K562 (cell line): ENCODE results near the gene KDM2A. TPM values are rescaled to one million over a fixed set of nuclear protein-coding genes. Genes with fewer than 3 reads are reported as not detected.

ENCODE experiments used
- BCL6 ChIP-seq: fragments of 250-450 bp; sonication (Bioruptor Pico); IDR thresholded peaks from 2 replicates; pipeline ENCODE4 v1.4.0; 2020
- BCOR ChIP-seq: fragments of 450-650 bp; IDR thresholded peaks from 2 replicates; pipeline ENCODE4 v1.6.1; 2016
- DACH1 ChIP-seq: fragments of 450-650 bp; IDR thresholded peaks from 2 replicates; pipeline ENCODE4 v1.6.1; 2018; ENCODE audit not compliant: partially characterized antibody
- EGR1 ChIP-seq: fragments of 450-650 bp; conservative IDR thresholded peaks from 2 replicates; pipeline ENCODE4 v1.6.1; 2017; ENCODE audit warnings: mild to moderate bottlenecking
- GTF2B ChIP-seq: IDR thresholded peaks from 2 replicates; pipeline ENCODE4 v1.6.1; 2011; ENCODE audit not compliant: insufficient read length; ENCODE audit errors: extremely low read depth
- HOMEZ ChIP-seq: fragments of 250-450 bp; sonication (Bioruptor Pico); IDR thresholded peaks from 2 replicates; pipeline ENCODE4 v1.4.0; 2020; ENCODE audit warnings: mild to moderate bottlenecking, moderate library complexity
- IRF1 ChIP-seq: sonication (generic); formaldehyde crosslinking; IDR thresholded peaks from 2 replicates; pipeline ENCODE4 v1.8.0; 2022; ENCODE audit warnings: missing genetic modification reagents, mild to moderate bottlenecking, borderline replicate concordance
- L3MBTL2 ChIP-seq: fragments of 450-650 bp; IDR thresholded peaks from 2 replicates; pipeline ENCODE4 v1.6.1; 2016; ENCODE audit warnings: mild to moderate bottlenecking, moderate library complexity
- MBD2 ChIP-seq: sonication (generic); IDR thresholded peaks from 2 replicates; pipeline ENCODE4 v1.6.1; 2016; ENCODE audit warnings: low read depth, borderline replicate concordance
- NFXL1 ChIP-seq: fragments of 450-650 bp; formaldehyde crosslinking; IDR thresholded peaks from 2 replicates; pipeline ENCODE4 v1.4.0; 2021; ENCODE audit warnings: mild to moderate bottlenecking
- NKRF ChIP-seq: fragments of 450-650 bp; IDR thresholded peaks from 2 replicates; pipeline ENCODE4 v1.6.1; 2016; ENCODE audit warnings: borderline replicate concordance
- PHTF2 ChIP-seq: fragments of 250-450 bp; sonication (Bioruptor Pico); IDR thresholded peaks from 2 replicates; pipeline ENCODE4 v1.5.0; 2021; ENCODE audit warnings: mild to moderate bottlenecking
- PPARD ChIP-seq: fragments of 250-450 bp; sonication (Bioruptor Pico); IDR thresholded peaks from 2 replicates; pipeline ENCODE4 v1.8.0; 2022; ENCODE audit warnings: inconsistent platforms, mild to moderate bottlenecking, moderate library complexity
- YY1 ChIP-seq, 3 experiments: IDR thresholded peaks; 2 replicates each; pipeline ENCODE4 v1.6.1; 2011; ENCODE audit warnings: low read length in 2 of 3, mild to moderate bottlenecking in 2 of 3, moderate library complexity in 2 of 3, borderline replicate concordance in 1 of 3, control low read depth in 1 of 3, low read depth in 1 of 3; ENCODE audit not compliant: insufficient read depth in 3 of 3, insufficient replicate concordance in 2 of 3, control insufficient read depth in 1 of 3, insufficient read length in 1 of 3; ENCODE audit errors: extremely low read depth in 1 of 3
- ZBTB12 ChIP-seq: fragments of 250-450 bp; sonication (Bioruptor Pico); IDR thresholded peaks from 2 replicates; pipeline ENCODE4 v1.4.0; 2020
- ZBTB49 ChIP-seq: sonication (generic); formaldehyde crosslinking; IDR thresholded peaks from 2 replicates; pipeline ENCODE4 v1.8.0; 2022; ENCODE audit warnings: missing genetic modification reagents, mild to moderate bottlenecking, borderline replicate concordance
- ZNF253 ChIP-seq: fragments of 250-450 bp; sonication (Bioruptor Pico); conservative IDR thresholded peaks from 2 replicates; pipeline ENCODE4 v1.6.1; 2021; ENCODE audit warnings: mild to moderate bottlenecking
- ZNF347 ChIP-seq: fragments of 450-650 bp; formaldehyde crosslinking; IDR thresholded peaks from 2 replicates; pipeline ENCODE4 v1.4.0; 2020; ENCODE audit warnings: low read depth, mild to moderate bottlenecking, moderate library complexity
- ZNF79 ChIP-seq: fragments of 250-450 bp; sonication (Bioruptor Pico); IDR thresholded peaks from 2 replicates; pipeline ENCODE4 v1.4.0; 2020; ENCODE audit warnings: low read depth, mild to moderate bottlenecking, moderate library complexity
- polyA plus RNA-seq, 8 experiments: library from polyadenylated mRNA; depleted of rRNA in 4 of 8; stranded (reverse) in 5 of 8; unstranded in 3 of 8; fragments of >200 nt; fragmentation: Nextera tagmentation in 2 of 8; fragmentation: Illumina TruSeq in 1 of 8; extraction: Ambion mirVana in 2 of 8; extraction: Trizol in 1 of 8; gene quantifications; 2 replicates each; pipeline versions ENCODE4 v1.2.1 to v1.2.3, GENCODE V29; 2011 to 2014; ENCODE audit warnings: inconsistent platforms in 1 of 8, missing spikeins in 1 of 8
- total RNA-seq, 7 experiments: library from RNA; depleted of rRNA in 6 of 7; stranded (reverse); fragments of >200 nt in 6 of 7; fragmentation: Illumina TruSeq in 2 of 7; extraction: Trizol in 2 of 7; gene quantifications; 2 replicates each; pipeline versions ENCODE4 v1.2.1 to v1.2.3, GENCODE V29; 2011 to 2021; ENCODE audit warnings: low replicate concordance in 1 of 7

KDM2A gene
- total and polyA plus RNA-seq, 9 of the 15 experiments (the other 6 are each of a cell fraction or from before 2014, with no cell fraction given), result 5.0 to 39.3 (median 21.3) TPM

- TF ChIP-seq NKRF (peak; percentile 79), BCL6 (CRISPR knock-in tag) (no peak), L3MBTL2 (no peak), NFXL1 (CRISPR knock-in tag) (no peak), MBD2 (no peak), GTF2B (no peak), ZNF347 (no peak), YY1 (IDR thresholded peaks at IDR 0.05; ENCODE audit: borderline replicate concordance in 1 of 3, control insufficient read depth in 1 of 3, extremely low read depth in 1 of 3, insufficient read depth in 3 of 3, insufficient read length in 1 of 3, insufficient replicate concordance in 2 of 3, low read depth in 1 of 3, low read length in 2 of 3) (peak in 1 of 3 experiments; percentile 57), ZNF253 (CRISPR knock-in tag) (no peak), PPARD (no peak), ZBTB49 (CRISPR knock-in tag) (no peak), BCOR (no peak), ZNF79 (CRISPR knock-in tag) (no peak), DACH1 (no peak), HOMEZ (no peak), PHTF2 (no peak), EGR1 (peak; percentile 86), ZBTB12 (CRISPR knock-in tag) (no peak), IRF1 (CRISPR knock-in tag) (no peak)
Measured at GRCh38 chr11:67240576-67241389, 121.7 kb downstream of the KDM2A start (continued).
